ENCODE measurements around the gene TAF3. TPM values are rescaled to one million over a fixed set of nuclear protein-coding genes. Genes with fewer than 3 reads are reported as not detected.
A peak's percentile ranks its signal among the peaks of the same experiment; 100 is the strongest.

Gene TAF3
- polyA plus RNA-seq, 1 donor (not counting 4 experiments of a cell fraction or from before 2014, with no cell fraction given): 2.0 TPM

GRCh38 chr10:8037199-8037801 is 219.0 kb downstream of the TAF3 start:
- Histone ChIP-seq H2AFZ (ENCODE audit: control insufficient read depth, low read length) (no peak overlapping the region), H4K20me1 (ENCODE audit: control insufficient read depth, extremely low read depth, insufficient read depth, low read length) (no peaks in the 10 kb centered on the region), H3K36me3 (ENCODE audit: control insufficient read depth in 2 of 2, extremely low read depth in 1 of 2, insufficient read depth in 2 of 2, low read length in 2 of 2) (no peaks in the 10 kb centered on the region), H3K27ac (ENCODE audit: control insufficient read depth, insufficient read depth, low read length) (no peak overlapping the region), H3K4me1 (ENCODE audit: control insufficient read depth, extremely low read depth, insufficient read depth, low read length) (peaks cover 8% of the 10 kb centered on the region), H3K27me3 (ENCODE audit: control insufficient read depth, extremely low read depth, insufficient read depth, low read length) (peaks cover 86% of the 10 kb centered on the region), H3K9me1 (ENCODE audit: control insufficient read depth, extremely low read depth, insufficient read depth, low read length) (no peaks in the 10 kb centered on the region), H3K4me2 (ENCODE audit: control insufficient read depth, extremely low read depth, insufficient read depth, low read depth, low read length) (peak overlapping the region; percentile 40), H3K9me3 (ENCODE audit: control insufficient read depth, low read depth, low read length) (no peaks in the 10 kb centered on the region), H3K79me2 (ENCODE audit: control insufficient read depth, insufficient read depth, low read length) (no peaks in the 10 kb centered on the region), H3K9ac (ENCODE audit: control insufficient read depth, extremely low read depth, insufficient read depth, low read length) (no peak overlapping the region), H3K4me3 (ENCODE audit: control insufficient read depth in 2 of 3, extremely low read depth in 1 of 3, insufficient read depth in 2 of 3, low read depth in 1 of 3, low read length in 3 of 3) (no peak overlapping the region)
- no peak for DNase-seq (ENCODE audit: low read depth, low spot score)
- dilution Hi-C loops (cut with MboI; ENCODE audit: extremely low pct_ligation_motif_present, low sequenced_read_pairs): no loop called here
- TF ChIP-seq EZH2 (IDR thresholded peaks at IDR 0.05; ENCODE audit: low read length) (peak; percentile 89), CTCF (optimal IDR thresholded peaks at IDR 0.05 in 1 of 3, IDR thresholded peaks at IDR 0.05 in 1 of 3, conservative IDR thresholded peaks at IDR 0.05 in 1 of 3; ENCODE audit: extremely low read depth in 1 of 3, insufficient read depth in 2 of 3, low read length in 3 of 3) (no peak)
- FAIRE-seq: no peak

GRCh38 chr10:8037941-8038894 is 219.9 kb downstream of the TAF3 start:
- Histone ChIP-seq H3K4me3 (ENCODE audit: control insufficient read depth in 2 of 3, extremely low read depth in 1 of 3, insufficient read depth in 2 of 3, low read depth in 1 of 3, low read length in 3 of 3) (no peak overlapping the region), H3K79me2 (ENCODE audit: control insufficient read depth, insufficient read depth, low read length) (no peaks in the 10 kb centered on the region), H3K4me2 (ENCODE audit: control insufficient read depth, extremely low read depth, insufficient read depth, low read depth, low read length) (no peak overlapping the region), H4K20me1 (ENCODE audit: control insufficient read depth, extremely low read depth, insufficient read depth, low read length) (no peaks in the 10 kb centered on the region), H3K27ac (ENCODE audit: control insufficient read depth, insufficient read depth, low read length) (no peak overlapping the region), H3K9me3 (ENCODE audit: control insufficient read depth, low read depth, low read length) (no peaks in the 10 kb centered on the region), H3K9ac (ENCODE audit: control insufficient read depth, extremely low read depth, insufficient read depth, low read length) (no peak overlapping the region), H2AFZ (ENCODE audit: control insufficient read depth, low read length) (no peak overlapping the region), H3K4me1 (ENCODE audit: control insufficient read depth, extremely low read depth, insufficient read depth, low read length) (peaks cover 8% of the 10 kb centered on the region), H3K27me3 (ENCODE audit: control insufficient read depth, extremely low read depth, insufficient read depth, low read length) (peaks cover 94% of the 10 kb centered on the region), H3K36me3 (ENCODE audit: control insufficient read depth in 2 of 2, extremely low read depth in 1 of 2, insufficient read depth in 2 of 2, low read length in 2 of 2) (no peaks in the 10 kb centered on the region), H3K9me1 (ENCODE audit: control insufficient read depth, extremely low read depth, insufficient read depth, low read length) (no peaks in the 10 kb centered on the region)
- TF ChIP-seq EZH2 (IDR thresholded peaks at IDR 0.05; ENCODE audit: low read length) (peak; percentile 62), CTCF (optimal IDR thresholded peaks at IDR 0.05 in 1 of 3, IDR thresholded peaks at IDR 0.05 in 1 of 3, conservative IDR thresholded peaks at IDR 0.05 in 1 of 3; ENCODE audit: extremely low read depth in 1 of 3, insufficient read depth in 2 of 3, low read length in 3 of 3) (no peak)
- dilution Hi-C loops (cut with MboI; ENCODE audit: extremely low pct_ligation_motif_present, low sequenced_read_pairs): no loop called here
- DNase-seq (ENCODE audit: low read depth, low spot score): no peak
- FAIRE-seq: no peak

All from keratinocyte (primary cell).